HG03039 (cell line): Measurements from ENCODE around the gene PGAP2.

Experiments used
- ATAC-seq: cut with Tn5 transposase; IDR thresholded peaks from one replicate; pipeline ENCODE4 v1.9.1; 2021; ENCODE audit warnings: mild to moderate bottlenecking, moderate library complexity; ENCODE audit not compliant: unreplicated experiment

PGAP2 gene

DNA sequence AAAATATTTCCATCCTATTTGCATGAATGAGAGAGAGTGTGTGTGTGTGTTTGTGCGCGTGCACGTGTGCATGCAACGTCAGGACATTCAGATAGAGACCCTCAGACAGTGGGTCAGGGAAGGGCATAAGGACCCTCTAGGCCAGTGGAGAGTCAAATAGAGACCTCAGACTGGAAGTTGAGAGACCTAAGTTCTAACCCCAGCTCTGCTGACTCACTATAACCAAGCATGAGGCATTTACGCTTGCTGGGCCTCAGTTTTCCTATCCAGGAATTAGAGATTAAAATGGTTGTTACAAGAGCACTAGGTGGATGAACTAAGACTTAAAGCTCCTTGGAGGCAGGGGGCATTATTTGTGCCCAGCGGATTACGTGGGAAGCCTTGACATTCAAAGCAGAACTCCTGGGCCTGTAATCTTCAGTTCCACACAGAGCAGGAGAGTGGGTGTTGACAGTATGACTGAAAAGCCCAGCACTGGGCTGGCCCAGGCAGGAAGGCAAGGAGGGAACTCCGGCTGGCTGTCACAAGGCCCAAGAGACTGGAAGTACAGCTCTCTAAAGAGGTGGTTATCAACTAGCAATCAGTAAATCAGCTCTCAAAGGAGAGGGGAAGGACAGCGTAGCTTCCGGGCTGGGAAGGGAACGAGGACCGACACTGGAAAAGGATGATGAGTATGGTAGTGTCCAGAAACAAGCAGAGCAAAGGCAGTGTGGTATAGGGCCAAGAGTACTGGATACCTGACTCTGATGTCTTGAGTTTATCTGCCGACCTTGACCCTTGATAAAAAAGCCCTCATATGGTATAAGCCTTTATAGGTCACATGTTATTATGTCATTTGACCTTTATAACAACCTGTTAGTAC is 23.2 kb downstream of the PGAP2 start:
- ATAC-seq, result no peak

DNA sequence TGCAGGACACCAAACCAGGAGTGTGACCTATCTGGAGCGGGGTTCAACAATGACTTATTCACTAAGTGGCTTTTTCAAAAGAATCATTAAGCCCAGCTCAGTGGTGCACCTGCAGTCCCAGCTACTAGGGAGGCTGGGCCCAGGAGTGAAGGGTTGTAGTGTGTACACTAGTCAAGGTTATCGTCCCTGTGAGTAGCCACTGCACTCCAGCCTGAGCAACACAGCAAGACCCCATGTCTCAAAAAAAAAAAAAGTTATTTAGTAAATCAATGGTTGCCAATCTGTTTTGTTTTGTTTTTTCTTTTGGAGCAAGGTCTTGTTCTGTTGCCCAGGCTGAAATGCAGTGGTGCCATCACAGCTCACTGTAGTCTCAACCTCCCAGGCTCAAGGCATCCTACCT is 24.5 kb downstream of the PGAP2 start:
- ATAC-seq, result no peak

DNA sequence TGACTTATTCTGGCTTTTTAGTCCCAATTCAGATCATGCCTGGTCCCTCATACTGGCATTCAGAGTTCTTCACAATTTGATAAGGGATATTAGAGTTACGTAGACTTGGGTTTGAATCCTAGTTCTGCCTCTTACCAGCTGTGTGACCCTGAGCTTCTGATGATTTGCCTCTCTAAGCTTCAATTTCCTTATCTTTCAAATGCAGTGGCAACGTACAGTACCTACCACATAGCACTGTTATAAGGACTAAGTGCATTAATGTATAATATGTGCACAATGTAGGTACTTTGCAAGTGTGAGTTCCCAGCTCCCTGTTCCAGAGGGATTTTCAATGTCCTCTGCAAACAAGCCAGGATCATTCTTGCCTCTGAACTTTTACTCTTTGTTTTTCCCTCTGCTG is 25.1 kb downstream of the PGAP2 start:
- no peak for ATAC-seq

DNA sequence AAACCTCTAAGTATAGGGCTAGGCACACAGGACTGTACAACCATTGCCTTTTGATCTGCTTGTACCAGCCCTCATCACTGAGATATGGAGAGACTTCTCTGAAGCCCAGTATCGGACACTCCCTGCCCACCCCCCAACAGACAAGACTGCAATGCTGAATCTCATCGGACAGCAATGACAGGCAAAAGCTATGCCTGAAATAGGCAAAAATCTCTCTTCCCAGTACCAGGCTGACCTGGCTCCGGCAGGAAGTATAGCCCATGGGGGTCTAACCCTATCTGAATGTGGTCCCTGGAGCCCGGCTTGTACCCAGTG is 25.9 kb downstream of the PGAP2 start:
- no peak for ATAC-seq

DNA sequence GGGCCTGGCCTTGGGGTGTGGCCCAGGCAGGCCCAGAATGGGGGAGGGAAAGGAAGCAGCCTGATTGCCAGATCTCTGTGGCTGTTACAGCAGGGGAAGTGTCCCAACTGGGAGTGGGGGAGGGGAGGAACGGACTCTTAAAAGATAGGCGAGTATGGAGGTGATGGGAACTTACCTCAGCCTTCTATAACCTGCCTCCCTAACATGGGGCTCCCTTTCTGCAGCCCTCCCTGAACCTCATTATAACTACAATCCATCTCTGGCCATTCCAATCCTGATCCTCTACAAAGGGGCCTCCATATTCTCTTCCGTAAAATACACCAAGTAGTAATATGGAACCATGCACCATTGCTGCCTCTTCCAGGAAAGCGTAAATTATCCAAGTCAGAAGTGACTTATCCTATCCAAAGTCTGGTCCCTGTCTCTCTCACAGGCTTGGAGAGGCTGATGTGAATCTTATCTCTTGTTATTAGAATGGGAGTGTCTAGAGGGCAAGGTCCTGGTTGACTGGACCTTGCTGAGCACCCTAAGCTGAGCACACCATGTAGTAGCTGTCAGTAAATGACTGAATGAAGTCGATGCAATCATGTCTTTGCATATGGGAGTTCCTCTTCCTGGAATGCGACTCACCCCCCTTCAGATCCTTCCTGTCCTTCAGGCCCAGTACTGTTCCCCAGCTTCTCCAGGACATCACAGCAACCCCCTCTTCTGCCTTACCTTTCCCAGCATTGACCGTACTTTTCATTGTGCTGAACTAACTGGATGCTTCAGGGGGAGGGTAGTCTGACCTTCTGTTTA is 26.5 kb downstream of the PGAP2 start:
- ATAC-seq, result no peak

DNA sequence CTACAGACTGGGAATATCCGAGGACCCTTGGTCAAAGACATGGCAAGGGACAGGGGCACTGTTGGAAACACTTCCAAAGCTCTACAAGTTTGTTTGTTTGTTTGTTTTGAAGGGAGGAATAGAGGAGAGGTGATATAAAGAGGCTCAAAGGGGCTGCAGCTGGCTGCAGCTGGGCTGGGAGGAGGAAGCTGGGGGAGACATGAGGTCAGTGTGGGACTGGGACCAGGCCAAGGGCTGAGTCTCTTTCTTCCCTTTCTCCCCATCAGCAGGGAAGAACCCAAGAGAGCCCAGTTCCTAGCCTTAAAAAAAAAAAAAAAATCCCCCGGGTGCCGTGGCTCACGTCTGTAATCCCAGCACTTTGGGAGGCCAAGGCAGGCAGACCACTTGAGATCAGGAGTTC is 27.4 kb downstream of the PGAP2 start:
- no peak for ATAC-seq

DNA sequence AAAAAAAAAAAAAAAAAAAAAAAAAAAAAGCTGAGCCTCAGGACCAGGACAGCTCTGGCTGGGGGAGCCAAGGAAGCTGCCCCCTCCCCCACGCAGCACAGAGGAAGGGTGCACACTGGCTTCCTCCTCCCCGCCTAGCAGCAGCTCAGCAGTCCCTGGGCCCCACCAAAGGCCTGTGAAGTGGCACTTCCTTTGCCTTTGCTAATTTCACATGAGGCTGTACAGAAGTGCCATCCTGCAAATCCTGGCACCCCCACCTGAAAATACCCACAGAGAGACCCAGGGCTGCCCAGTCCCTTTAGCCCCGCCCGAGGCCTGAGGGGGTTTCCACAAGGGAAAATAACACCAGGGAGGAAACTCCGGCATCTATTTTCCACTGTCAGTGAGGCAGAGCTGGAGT is 28.5 kb downstream of the PGAP2 start:
- ATAC-seq, result no peak

DNA sequence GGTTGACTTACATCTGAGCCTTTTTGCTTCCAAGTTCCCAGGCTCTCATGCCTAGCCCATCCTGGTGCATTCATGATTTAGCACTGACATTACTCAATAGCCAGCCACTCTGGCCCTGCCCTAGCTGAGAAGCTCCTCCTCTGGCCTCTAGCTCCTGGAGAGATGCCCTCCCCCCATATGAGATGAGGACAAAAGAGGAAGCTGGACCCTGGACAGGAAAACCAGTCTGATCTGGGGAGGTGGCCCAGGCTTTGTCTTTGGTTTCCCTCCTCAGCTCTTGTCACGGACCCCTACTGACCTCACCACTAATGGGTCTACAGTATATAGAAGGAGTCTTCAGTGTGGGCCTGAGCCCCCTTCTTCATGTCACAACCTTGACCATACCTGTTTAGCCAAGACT is 29.4 kb downstream of the PGAP2 start:
- no peak for ATAC-seq

DNA sequence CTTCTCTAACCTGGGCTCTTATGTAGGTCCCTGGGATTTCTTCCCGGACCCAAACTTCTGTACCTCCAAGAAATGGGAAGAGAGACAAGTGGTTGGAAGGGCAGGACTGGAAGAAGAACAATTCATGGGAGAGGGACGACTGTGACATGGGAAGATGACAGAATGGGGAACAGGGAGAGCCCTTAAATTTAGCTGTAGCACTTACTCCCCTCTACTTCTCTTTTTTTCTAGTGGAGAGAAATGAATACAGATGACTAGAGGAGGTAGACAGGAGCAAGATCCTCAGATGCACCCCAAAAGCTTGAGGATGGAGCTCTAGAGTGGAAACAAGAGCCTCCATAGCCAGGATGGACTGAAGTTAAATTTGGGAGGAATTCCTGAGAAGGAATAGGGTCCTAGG is 30.1 kb downstream of the PGAP2 start:
- no peak for ATAC-seq

DNA sequence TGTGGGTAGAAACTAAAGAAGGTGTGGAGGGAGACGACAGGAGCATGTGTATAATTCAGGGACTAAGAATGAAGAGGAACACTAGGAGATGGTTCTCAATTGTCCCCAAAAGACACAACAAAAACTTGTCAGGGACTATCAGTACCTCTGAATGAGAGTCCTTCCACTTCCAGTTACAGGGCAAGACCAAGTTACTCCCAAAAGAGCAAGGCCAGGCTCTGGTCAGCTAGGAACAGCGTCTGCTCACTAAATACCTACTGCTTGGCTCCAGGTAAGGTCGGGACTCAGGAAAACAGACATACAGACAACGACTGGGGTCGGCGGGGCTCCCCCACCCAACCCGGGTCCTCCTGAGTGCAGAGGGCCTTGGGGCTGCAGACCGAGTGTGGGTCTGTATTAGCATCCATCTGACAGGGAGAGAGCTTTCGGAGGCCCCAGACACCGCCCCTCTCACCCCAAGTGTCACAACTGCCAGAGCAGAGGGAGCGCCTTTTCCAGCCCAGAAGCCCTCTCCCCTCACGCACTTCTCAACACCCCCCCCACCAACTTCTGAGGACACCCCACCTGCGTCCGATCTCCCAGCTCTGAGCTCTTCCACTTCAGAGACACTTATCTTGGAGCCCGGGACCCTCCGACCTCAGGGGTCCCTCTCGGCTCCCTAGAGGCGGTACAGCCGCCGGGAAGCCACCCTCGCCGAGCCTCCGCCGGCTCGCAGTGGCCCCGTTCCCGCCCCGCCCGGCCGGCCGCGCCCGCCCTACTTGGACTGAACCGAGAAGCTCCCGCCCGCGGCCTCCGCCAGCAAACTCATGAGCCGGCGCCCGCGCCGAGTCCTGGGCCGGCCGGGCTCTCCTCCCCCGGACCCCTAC is 31.9 kb downstream of the PGAP2 start:
- no peak for ATAC-seq

DNA sequence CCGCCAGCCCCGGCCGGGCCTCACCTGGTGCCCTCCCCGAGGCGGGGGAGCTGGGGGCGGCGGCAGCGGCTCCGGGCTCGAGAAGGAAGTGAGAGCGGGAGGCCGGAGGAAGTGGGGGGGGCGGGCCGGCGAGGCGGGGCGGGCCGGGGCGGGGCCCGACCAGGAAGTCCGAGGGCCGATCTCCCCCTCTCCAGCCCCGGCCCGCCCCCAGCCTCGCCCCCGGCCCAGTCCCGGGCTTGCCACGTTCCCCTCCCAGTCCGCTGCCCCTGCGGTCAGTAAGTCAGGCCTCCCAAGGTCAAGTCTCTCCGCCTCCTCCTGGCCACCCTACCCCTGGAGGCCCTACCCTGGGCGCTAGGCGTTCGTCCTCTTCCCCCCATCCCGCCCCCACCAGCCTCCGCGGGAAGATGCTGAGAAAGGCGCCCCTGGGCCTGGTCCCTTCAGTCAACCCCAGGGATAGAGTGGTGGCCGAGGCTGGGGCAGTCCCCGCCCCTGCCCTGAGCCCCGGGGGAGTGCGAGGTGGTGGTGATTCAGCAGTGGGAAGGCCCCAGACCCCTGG is 32.6 kb downstream of the PGAP2 start, which contains the start of gene RHOG:
Gene RHOG (minus strand): TSS at position 90 of the 556 bp plus-strand sequence. CDS start 12,821 bp downstream, outside the sequence.
- ATAC-seq, result peak; percentile 45

DNA sequence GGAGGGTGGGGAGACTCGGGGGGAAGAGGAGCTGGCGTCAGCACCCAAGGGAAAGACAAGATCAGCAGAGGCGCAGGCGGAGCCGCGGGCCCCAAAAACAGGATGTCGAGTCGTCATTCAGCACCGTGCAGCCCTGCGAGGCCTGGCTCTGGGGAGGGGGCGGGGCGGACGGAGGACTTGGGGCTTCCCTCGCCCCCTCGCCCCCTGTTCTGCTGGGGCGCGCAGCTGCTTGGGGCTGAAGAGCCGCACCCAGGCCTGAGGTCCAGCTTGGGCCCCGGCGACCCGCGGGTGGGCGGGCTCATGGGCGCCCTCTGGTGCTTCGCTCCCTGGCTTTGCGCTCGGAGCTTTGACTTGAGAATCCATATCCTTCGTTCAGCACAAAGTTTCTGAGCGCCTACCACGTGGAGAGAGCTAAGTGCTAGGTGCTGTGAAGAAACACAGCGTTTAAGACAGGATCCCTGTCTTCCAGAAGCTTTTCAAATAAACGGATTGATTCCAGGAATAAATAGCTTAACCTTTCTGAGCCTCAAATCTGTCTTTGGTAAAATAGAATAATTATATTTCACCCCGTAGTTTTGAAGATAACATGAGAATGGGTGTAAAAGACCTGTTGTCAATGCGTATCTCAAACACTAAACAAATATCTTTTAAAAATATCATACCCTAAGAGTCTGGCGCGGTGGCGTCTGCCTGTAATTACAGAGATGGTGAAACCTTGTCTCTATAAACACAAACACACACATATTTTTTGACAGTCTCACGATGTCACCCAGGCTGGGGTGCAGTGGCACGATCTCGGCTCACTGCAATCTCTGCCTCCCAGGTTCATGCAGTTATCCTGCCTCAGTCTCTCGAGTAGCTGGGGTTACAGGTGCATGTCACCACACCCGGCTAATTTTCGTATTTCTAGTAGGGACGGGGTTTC is 33.3 kb downstream of the PGAP2 start:
- ATAC-seq, result peak; percentile 51

DNA sequence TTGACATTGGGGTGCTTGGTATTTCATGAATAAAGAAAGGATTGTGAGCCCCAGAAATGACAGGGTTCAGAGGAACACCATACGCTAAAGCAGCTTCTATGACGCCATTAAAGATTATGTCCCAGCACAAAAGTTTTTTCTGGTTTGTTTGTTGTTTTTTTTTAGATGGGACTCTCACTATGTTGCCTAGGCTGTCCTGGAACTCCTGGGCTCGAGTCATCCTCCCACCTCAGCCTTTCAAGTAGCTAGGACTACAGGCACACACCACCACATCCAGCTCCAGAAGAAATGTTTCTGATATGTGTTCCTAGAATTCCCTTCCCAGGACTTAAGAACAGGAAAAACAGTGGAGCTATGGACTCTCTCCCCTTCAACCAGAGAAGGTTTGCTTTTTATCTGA is 35.0 kb downstream of the PGAP2 start:
- ATAC-seq, result no peak

DNA sequence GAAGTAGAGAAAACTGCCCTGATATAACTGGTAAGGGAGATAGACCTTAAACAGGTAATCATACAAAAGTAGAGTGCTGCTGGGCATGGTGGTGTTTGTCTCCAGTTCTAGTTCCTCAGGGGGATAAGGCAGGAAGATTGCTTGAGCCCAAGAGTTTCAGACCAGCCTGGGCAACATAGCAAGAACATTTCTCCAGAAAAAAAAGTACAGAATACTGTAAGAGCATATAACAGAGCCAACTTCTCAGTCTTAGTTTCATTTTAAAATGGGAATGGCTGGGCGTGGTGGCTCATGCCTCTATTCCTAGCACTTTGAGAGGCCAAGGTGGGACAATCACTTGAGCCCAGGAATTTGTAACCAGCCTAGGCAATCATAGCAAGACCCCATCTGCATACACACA is 36.9 kb downstream of the PGAP2 start:
- no peak for ATAC-seq

DNA sequence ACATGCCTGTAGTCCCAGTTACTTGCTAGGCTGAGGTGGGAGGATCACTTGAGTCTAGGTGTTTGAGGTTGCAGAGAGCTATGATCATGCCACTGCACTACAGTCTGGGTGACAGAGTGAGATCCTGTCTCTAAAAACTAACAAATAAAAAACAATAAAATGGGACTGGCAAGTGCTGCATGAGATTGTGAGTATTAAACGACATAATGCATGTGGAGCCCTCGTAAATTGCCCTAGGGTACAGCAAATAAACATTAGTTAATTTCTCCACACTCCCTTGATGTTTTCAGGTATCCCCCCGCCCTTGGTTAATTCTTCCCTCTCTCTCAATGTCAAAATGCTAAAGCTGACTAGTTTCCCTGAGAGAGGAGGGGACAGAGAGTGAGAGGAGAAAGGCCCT is 37.3 kb downstream of the PGAP2 start:
- ATAC-seq, result no peak

DNA sequence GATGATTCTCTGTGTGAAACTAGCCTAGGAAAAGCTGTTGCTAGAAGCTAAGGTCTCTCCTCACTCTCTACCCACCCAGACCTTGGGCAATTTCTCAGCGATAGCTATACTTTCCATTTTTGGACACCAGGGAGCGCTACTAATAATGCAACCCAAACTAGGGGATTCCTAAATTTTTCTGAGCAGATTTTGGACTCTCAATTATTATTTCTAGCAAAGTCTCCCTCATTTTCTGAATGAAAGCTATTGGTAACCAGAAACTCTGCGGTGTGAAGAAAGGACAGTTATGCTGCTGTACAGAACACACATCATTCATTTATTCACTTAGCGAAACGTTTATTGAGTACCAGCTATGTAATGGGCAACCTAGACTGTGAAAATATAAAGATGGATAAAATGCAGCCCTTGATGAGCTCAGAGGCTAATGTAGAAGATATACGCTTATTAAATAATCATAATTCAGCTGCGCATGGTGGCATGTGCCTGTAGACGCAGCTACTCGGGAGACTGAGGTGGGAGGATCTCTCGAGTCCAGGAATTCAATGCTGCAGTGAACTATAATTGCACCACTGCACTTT is 41.0 kb downstream of the PGAP2 start:
- ATAC-seq, result no peak

DNA sequence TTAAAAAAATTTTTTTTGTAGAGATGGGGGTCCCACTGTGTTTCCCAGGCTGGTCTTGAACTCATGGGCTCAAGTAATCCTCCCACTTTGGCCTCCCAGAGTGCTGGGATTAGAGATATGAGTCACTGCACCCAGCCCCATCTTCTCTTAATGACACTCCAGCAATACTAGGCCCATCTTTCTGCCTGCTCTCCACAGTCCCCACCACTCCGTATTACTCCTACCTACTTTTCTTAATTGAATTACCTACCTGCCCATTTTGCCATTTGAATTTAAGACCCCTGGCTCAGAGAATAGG is 45.1 kb downstream of the PGAP2 start:
- no peak for ATAC-seq

DNA sequence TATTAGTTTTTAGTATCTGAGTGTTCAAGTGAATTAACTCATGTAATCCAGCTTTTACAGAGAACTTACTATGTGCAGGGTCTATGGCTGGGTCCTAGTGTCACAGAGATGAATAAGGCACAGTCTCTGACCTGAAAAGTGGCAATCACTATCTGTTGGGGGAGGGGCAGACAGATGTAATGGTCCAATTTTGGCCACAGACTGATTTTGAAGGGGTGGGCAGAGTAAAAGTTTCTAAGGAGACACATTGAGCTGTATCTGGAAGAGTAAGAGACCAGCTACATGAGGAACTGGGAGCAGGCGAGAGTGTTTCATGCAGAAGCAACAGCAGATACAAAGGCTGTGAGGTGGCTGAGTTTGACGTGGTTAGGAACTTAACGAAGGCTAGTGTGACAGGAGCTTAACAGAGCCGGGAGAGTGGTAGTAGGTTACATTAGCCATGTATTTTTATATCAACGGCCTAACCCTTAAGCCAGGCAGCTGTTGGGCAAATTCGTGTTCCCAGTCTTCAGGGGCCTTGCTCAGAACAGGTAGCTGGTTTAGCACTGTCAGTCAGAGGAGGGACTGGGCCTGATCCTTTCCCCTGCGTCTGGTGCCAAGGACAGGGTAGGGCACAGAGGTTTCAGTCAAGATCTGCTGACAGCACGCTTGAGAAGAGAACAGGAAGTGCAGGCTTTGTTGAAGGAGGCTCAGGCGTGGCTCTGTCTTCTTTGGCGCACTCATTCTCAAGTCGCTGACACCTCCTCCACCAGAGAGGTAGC is 45.7 kb downstream of the PGAP2 start:
- peak; percentile 19 for ATAC-seq

DNA sequence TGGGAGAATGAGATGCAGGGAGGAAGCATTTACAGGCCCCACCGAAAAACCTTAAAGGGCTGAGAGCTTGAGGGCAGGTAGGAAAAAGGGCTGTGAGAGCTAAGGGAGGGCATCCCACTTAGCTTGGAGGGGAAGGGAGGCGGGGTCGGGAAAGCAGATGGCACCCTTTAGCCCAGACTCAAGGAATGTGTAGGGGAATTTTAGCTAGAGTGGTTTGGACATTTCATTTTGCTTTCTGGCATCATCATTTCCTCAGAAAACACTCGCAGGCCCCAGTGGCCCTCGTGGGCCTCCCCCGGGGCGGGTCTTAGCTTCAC is 46.3 kb downstream of the PGAP2 start:
- ATAC-seq, result no peak
